Head of caudate nucleus (tissue), 42 donors: ENCODE data around the gene RAP1GAP2.
"Not testable (repeated sequence)": the region's sequence is repeated elsewhere in the genome, so short reads cannot be mapped to it uniquely, and the experiment has no call there.

Experiments
- DNase-seq, 42 donors: peaks; one replicate each; pipeline versions ENCODE4 v3.0.0 to v3.0.0-alpha.2; 2020 to 2021; ENCODE audit warnings: mixed read lengths in 7 of 42
- intact Hi-C: fragments of 100-400 bp; cut with DNase I; formaldehyde crosslinking; loops from one replicate; pipeline ENCODE4 v1.15.0; 2022

Gene RAP1GAP2

DNA sequence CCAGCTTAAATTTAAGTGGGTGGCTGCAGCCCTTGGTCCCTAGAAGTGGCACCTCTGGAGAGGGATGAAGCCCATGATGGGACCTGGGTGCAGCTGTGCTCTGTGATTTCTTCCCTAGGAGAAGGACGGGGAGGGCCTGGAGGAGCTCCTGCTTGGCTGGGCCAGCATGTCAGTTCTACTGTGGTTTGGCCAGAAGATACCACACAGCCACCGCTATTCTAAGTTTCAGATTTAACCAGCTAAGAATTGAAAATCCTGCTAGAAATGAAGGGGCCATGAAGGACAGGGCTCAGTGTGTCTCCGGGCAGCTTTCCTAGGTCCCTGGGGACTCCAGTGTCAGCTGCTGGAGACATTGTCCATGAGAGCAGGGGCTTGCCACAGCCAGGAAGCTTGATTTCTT lies 9.7 kb downstream of the RAP1GAP2 start:
- DNase-seq = no peak
- intact Hi-C loops = no loop called here

DNA sequence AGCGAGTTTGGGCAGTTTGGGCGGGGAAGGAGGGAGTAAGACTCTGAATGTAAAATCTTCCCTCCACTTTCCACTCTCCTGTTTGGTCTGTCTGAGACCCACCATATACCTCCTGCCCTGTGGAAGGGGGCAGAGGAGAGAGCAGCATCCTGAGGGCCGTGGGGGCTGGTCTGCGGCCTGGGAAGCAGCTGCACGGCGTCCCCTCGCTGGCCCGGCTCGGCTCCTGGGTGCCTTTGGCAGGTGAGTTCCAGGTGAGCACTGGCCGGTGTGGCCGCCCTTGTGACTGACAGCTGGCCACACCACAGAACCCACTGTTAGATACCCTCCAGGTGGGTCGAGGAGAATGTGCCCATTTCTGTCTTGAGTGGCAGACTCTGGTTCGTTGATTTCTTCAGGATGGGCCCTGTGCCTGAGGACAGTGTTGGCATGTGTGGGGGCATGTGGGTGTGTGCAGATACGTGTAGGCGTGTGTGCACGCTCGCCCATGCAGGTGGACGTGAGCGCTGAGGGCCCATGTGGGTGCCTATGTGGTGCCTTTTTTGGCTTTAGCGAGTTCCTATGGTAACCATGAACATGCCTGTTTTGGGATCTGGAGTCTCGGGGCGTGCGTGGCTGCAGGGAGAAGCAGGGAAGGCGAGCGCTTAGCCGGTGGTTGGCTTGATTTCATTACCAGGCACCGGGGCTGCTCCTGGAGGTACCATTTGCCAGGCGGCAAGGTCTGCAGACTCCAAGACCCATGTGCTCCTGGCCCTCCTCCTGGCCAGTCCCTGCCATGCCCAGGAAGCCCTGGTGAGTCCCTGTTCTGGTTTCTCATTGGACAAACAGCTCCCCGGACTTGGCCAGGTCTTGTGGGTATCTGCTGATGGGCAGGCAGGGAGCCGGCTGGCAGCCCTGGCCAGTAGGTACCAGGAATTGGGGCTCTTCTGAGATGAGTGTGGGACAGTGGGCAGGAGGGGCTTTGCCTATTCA lies 12.4 kb downstream of the RAP1GAP2 start:
- intact Hi-C loops = no loop called here
- DNase-seq = peak in 3 of 42 donors; percentile 16 to 54 (median 22)

- intact Hi-C loops = no loop called here
- DNase-seq = no peak
Measured at GRCh38 chr17:2809337-2809736, 13.1 kb downstream of the RAP1GAP2 start.

DNA sequence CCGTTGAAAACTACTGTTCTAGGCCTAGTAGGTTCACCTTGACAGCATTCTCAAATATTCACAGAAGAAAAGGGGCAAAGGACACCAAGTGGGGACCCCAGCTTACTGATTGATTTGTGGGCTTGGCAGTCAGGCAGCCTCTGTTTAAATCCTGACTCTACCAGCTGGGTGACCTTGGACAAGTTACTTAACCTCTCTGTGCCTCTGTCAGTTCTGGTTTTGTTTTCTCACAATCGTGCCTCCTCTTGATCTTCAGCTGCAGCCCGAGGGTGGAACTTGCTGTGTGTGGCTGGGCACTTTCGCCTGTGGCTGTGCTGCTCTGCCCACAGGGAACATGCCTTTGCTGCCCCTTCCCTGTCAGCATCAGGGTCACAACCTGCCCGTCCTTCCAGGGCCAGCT lies 17.8 kb downstream of the RAP1GAP2 start:
- DNase-seq = no peak
- intact Hi-C loops = no loop called here

DNA sequence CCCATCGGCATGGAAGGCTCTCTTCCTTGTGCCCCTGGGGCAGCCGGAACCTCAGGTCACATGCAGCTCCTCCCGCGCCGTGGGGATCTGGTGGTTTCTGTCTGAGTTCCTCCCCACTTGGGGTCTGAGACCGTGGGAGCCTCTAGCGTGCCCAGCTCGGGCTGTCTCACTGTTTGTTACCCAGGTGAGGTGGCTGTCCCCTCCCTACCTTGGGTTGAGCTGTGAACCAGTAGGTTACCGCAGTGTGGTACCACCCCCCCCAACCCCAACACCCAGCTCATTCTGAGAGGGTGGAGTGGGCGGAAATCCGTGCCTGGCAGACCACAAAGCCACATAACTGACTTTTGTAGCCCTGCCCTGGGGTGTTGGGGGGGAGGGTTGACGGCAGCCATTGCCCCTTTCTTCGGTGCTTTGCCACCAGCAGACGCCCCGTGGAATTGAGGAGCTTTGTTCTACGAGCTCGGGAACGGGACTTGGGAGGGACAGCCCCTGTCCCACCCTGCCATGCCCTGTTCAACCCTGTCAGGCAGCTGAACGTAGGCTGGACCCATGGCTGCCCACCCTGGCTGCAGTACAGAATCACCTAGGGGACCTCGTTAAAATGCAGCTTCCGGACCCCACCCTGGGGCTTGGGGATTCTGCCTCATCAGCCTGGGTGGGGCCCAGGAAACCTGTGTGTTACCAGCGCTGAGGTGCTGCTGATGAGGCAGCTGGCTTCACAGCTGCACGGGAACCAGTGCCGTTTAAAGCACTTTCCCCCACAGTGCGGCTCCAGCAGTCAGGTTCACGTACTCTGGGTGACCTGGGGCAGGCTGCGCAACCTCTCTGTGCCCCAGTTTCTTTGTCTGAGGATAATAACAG lies 18.5 kb downstream of the RAP1GAP2 start:
- peak in 24 of 42 donors; percentile 12 to 62 (median 38) for DNase-seq
- intact Hi-C loops = no loop called here

GRCh38 chr17:2815781-2816185 lies 19.5 kb downstream of the RAP1GAP2 start:
- intact Hi-C loops = no loop called here
- DNase-seq = peak in 1 of 42 donors; percentile 56

DNA sequence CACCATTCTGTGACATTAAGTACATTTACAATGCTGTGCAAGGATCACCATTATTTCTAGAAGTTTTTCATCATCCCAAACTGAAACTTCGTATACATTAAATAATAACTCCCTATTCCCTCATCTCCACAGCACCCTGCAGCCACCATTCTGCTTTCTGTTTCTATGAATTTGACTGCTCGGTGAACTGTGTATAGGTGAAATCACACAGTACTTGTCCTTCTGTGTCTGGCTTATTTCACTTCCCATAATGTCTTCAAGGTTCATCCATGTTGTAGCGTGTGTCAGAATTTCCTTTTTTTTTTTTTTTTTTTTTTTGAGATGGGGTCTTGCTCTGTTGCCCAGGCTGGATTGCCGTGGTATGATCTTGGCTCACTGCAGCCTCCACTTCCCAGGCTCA lies 20.4 kb downstream of the RAP1GAP2 start:
- intact Hi-C loops = no loop called here
- DNase-seq = no peak

DNA sequence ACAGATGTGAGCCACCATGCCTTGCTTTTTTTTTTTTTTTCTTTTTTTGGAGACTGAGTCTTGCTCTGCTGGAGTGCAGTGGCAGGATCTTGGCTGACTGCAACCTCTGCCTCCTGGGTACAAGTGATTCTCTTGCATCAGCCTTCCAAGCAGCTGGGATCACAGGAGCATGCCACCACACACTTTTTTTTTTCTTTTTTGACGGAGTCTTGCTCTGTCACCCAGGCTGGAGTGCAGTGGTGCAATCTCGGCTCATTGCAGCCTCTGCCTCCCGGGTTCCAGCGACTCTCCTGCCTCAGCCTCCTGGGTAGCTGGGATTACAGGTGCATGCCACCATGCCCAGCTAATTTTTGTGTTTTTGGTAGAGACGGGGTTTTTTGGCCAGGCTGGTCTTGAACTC lies 23.1 kb downstream of the RAP1GAP2 start:
- intact Hi-C loops, DNase-seq: not testable (repeated sequence)

GRCh38 chr17:2819921-2820501 lies 23.8 kb downstream of the RAP1GAP2 start:
- no peak for DNase-seq
- intact Hi-C loops = loop anchor here (10.0 kb wide), 1 partner anchor 195 kb away; no protein-coding TSS in a partner anchor

GRCh38 chr17:2821868-2822267 lies 25.6 kb downstream of the RAP1GAP2 start:
- intact Hi-C loops = loop anchor here (10.0 kb wide), 1 partner anchor 193 kb away; no protein-coding TSS in a partner anchor

GRCh38 chr17:2822358-2822757 lies 26.1 kb downstream of the RAP1GAP2 start:
- intact Hi-C loops = loop anchor here (10.0 kb wide), 1 partner anchor 192 kb away; no protein-coding TSS in a partner anchor
- no peak for DNase-seq

More at GRCh38 chr17:2821868-2822267, 25.6 kb downstream of the RAP1GAP2 start:
- DNase-seq = no peak

- intact Hi-C loops = loop anchor here (10.0 kb wide), 1 partner anchor 189 kb away; no protein-coding TSS in a partner anchor
- DNase-seq = no peak
Measured at GRCh38 chr17:2825253-2825970, 29.2 kb downstream of the RAP1GAP2 start.

- intact Hi-C loops = loop anchor here (10.0 kb wide), 1 partner anchor 186 kb away; no protein-coding TSS in a partner anchor
- DNase-seq = peak in 41 of 42 donors; percentile 38 to 90 (median 74)
Measured at GRCh38 chr17:2828397-2829038, 32.3 kb downstream of the RAP1GAP2 start.

DNA sequence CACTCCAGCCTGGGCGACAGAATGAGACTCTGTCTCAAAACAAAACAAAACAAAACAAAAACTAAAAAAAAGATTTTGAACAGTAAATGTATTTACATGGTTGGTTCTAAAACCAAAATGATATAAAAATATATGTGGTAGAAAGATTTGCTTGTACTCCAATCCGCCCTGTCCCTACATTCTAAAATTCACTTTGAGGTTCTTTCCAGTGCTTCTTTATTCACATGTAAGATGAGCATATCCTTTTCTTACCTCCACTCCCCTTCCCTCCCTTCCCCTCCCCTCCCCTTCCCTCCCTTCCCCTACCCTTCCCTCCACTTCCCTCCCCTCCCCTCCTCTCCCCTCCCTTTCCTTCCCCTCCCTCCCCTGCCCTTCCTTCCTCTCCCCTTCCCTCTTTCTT lies 34.4 kb downstream of the RAP1GAP2 start:
- no peak for DNase-seq
- intact Hi-C loops = no loop called here

DNA sequence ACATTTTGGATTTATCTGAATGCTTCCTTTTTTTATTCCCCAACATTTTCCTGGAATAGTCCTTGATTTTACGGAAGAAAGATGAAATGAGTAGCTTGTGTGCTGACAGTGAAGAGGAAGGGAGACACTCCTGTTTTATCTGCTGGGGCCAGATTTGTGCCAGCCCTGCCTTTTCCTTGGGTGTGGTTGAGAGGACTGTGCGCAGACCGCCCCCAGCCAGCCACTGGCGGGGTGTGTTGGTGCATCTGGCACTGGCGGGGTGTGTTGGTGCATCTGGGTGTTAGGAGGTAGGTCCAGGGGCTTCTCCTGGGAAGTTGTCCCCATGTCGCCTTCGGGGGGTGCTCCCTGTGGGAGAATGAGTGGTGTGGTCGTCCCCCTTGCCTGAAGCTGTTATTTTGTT lies 39.5 kb downstream of the RAP1GAP2 start:
- no peak for DNase-seq
- intact Hi-C loops = no loop called here

GRCh38 chr17:2837147-2837561 lies 40.9 kb downstream of the RAP1GAP2 start:
- no peak for DNase-seq
- intact Hi-C loops = no loop called here

GRCh38 chr17:2841606-2842005 lies 45.4 kb downstream of the RAP1GAP2 start:
- intact Hi-C loops = no loop called here
- DNase-seq = no peak

- intact Hi-C loops = no loop called here
- no peak for DNase-seq
Measured at GRCh38 chr17:2842464-2842863, 46.2 kb downstream of the RAP1GAP2 start.
